Measurements from ENCODE around the gene ST8SIA3.
"Not testable (repeated sequence)": the region's sequence is repeated elsewhere in the genome, so short reads cannot be mapped to it uniquely, and the experiment has no call there.

The ST8SIA3 gene

DNA sequence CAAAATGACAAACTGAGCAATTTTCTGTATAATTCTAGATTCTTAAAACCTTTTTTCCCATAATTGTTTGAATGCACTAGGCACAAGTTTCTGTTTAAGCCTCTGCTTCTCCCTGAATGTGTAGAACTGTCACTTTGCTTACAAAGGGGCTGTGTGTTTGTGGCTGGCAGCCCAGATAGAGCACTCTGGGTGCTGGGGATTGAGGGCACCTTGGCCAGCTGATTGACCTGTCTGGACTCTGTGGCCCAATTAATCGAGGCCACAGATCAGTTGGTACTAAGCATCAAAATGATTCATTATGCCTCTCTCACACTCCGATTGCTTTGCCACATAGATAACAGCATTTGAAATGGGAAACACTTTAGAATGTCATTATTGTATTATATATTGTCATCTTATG, 12.1 kb downstream of the ST8SIA3 start:
- no peak for DNase-seq

DNA sequence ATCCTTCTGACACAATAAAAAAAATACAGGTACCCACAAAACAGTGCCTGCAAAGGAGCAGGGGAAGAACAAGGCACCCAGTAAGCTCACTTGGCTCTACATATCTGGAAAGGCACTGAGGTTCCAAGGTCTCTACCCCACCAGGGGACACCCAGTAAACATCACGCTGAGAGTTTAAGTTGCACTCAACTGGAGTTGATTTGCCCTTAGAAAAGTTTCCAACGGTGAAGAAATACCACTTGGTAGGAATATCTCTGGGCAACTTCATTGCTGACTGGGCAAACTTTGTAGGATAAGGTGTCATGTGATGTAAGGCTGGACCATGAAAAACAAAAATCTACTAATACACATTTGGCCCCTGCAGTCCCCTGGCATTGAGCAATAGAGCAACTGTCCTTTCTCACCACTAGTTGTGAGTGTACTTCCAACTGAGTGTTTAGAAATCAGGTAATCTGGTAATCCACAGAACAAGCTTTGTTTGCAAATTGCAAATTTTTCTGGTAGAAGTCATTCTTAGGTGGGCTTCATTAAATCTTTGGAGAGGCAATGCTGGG, 14.2 kb downstream of the ST8SIA3 start:
- no peak for DNase-seq

DNA sequence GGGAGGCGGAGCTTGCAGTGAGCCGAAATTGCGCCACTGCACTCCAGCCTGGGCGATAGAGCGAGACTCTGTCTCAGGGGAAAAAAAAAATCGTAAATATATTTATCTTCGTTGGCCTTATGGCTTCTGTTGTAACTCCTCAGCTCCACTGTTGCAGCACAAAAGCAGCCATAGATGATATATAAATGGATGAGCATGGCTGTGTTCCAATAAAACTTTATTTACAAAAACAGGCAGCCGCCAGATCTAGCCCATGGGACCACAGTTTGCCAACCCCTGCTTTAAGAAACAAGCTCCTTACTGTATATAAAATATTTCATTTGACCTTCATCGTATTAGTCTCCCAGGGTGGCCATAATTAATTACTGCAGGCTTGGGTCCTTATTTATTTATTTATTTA, 20.1 kb downstream of the ST8SIA3 start:
- no peak for DNase-seq

DNA sequence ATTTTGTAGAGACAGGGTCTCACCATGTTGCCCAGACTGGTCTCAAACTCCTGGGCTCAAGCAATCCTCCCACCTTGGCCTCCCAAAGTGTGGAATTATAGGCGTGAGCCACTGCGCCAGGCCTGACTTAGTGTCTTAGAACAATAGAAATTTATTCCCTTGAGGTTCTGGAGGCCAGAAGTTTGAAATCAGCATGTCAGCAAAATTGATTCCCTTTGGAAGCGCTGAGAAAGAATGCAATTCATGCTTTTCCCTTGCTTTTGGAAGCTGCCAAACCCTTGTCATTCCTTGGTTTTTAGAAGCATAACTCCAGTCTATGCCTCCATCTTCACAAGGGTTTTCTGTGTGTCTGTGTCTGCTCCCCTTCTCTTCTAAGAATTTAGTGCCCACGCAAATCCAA, 20.7 kb downstream of the ST8SIA3 start:
- DNase-seq = no peak

DNA sequence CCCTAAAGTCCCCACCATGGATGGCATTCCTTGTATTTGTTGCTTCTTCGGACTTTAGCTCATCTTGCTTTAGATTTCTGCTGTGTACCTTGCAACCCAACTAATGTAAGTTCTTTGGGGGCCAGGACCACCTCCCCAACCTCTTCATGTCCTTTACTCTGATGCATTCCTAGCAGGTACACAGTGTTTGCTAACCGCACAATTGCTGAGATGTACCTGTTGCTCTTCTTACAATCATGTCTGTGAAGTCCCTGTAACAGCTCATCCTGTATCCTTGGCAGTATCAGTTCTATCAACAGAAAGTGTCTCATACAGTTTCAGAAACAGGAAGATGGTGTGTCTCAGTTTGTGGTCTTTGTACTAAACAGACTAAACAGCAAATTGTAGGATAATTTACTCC, 24.1 kb downstream of the ST8SIA3 start:
- no peak for DNase-seq

DNA sequence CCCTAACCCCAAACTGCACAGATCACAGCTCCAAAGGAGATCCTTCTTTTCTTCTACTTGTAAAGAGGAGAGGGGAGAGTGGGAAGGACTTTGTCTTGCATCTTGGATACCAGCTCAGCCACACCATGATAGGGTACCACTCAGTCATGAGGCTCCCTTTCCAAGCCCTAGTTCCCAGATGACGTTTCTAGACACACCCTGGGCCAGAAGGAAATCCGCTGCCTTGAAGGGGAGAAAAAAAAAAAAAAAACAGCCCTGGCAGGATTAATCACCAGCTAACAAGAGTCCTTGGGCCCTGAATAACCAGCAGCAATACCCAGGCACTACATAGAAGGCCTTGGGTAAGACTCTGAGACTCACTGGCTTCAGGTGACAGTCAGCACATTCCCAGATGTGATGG, 36.9 kb downstream of the ST8SIA3 start:
- DNase-seq = no peak

DNA sequence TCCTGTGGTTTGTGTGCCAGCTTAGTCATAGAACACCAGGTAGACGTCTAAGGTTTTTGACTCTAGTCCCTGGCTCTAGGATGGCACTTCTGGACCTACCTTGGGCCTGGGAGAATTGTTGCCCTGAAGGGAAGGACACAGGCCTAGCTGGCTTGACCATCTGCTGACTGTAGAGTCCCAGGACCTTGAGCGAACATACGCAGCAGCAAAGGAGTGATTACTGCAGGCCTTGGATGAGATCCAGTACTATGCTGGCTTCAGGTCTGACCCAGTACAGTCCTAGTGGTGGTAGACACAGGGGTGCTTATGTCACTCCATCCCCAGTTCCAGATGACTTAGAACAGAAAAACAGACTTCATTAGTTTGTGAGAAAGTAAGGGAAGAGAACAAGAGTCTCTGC, 37.7 kb downstream of the ST8SIA3 start:
- no peak for DNase-seq

DNA sequence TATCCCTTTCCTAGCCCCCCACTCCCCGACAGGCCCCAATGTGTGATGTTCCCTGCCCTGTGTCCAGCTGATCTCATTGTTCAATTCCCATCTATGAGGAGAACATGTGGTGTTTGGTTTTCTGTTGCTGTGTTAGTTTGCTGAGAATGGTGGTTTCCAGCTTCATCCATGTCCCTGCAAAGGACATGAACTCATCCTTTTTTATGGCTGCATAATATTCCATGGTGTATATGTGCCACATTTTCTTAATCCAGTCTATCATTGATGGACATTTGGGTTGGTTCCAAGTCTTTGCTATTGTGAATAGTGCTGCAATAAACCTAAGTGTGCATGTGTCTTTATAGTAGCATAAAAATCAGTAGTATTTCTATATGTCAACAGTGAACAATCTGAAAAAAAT, 42.4 kb downstream of the ST8SIA3 start:
- DNase-seq = not testable (repeated sequence)

DNA sequence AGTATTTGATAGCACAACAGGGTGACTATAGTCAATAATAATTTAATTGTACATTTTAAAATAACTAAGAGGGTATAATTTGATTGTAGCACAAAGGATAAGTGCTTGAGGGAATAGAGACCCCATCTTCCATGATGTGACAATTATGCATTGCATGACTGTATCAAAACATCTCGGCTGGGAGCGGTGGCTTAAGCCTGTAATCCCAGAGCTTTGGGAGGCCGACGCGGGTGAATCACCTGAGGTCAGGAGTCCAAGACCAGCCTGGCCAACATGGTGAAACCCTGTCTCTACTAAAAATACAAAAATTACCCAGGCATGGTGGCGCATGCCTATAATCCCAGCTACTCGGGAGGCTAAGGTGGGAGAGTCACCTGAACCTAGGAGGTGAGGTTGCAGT, 44.5 kb downstream of the ST8SIA3 start:
- DNase-seq = not testable (repeated sequence)

DNA sequence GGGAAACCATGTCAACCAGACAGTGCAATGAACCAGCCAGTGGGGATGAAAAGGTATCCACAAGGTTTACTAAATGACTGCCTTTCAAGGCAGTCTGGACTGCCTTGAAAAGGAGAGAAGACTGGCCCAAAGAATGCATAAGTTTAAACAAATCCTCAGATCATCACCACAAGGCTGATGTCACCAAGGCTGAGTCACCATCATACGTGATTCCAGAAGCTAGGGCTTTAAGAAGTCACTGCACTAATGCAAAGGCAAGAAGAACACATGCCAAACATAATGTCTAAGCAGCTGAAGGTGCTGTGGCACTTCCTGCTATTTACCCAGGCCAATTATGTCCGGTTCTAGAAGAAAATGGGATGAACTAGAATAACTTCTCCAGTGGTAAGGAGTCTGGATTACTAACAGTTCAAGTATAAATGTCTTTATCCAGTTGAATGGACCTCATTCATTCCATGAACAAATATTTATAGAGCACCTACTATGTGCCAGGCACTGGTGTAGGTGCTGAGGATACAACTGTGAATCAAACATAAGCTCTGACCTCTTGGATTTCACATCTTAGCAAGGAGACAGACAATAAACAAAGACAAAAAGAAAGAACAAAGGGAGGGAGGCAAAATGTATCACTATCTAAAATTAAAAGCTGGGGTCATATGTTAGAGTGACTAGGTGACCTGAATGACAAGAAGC, 45.2 kb downstream of the ST8SIA3 start:
- DNase-seq = no peak

DNA sequence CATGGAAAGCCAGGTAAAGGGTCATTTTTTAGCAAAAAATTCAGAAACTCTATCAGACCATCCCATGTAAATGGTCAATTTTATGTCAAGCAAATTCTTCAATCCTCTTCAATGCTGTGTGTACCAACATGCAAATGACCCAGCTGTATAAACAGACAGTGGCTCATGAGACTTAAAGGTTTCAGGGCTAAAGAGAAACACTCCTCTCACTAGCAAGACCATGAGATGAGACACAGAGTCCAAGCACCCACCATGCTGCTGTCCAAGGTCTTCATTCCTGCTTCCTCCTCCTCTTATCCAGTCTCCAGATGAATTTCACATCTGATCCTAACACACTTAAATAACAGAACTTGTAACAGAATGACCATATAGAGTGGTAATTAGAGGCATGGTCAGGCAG, 52.0 kb downstream of the ST8SIA3 start:
- DNase-seq = no peak

DNA sequence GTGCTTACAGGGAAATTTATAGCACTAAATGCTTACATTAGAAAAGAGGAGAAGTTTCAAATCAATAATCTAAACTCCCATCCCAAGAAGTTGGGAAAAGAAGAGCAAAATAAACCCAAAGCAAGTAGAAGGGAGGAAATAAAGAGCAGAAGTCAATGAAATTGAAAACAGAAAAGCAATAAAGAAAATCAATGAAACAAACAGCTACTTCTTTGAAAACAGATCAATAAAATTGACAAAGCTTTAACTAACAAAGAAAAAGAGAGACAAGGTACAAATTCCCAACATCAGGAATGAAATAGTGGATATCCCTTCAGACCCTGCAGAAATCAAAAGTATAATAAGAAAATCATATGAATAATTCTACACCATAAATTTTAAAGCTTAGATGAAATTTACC, 57.3 kb downstream of the ST8SIA3 start:
- no peak for DNase-seq

DNA sequence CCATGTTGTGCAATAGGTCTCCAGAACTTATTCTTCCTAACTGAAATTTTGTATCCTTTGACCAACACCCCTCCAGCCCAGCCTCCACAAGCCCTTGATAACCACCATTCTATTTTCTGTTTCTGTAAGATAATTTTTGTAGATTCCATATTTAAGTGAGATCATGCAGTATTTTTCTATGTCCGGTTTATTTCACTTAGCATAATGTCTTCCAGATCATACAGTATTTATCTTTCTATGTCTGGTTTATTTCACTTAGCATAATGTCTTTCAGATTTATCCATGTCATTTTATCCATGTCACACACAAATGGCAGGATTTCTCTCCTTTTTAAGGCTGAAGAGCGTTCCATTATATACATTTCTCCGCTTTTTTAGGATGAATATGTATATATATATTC, 58.4 kb downstream of the ST8SIA3 start:
- no peak for DNase-seq

DNA sequence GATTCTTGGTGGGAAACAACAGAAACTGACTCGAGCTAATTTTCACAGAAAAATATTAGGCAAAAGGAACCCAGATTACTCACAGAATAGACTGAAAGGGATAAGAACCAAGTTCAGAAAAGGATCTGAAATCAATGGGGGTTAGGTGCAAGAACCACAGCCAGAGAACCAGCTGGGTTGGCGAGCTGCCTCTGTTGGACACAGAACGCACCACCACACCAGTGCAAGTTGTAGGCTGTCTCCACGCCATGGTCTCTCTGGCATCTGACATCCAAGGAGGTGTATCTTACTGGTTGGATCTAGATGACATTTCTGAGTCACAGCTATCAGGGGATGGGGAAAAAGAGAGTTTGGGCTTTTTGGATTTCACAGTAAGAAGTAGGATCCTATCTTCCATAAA, 64.2 kb downstream of the ST8SIA3 start:
- no peak for DNase-seq
